Activated naive CD4-positive, alpha-beta T cell treated with anti-CD3 and anti-CD28 coated beads, Interleukin-2, amount 50 U/mL, for 72 hours (primary cell): ENCODE data around the gene HLTF. TPM values are rescaled to one million over a fixed set of nuclear protein-coding genes. Genes with fewer than 3 reads are reported as not detected.

Source experiments
- ATAC-seq, 2 donors: fragments of 150-1000 bp; cut with Tn5 transposase; 2 replicates each; pipeline ENCODE4 v1.10.0; 2021; ENCODE audit warnings: mild to moderate bottlenecking in 2 of 2, moderate library complexity in 2 of 2
- DNase-seq, 2 donors: peaks; one replicate each; pipeline ENCODE4 v3.0.0; 2021 to 2022; ENCODE audit warnings: low spot score in 2 of 2
- H3K27ac Mint-ChIP-seq, 2 donors: one replicate each; pipeline ENCODE4 v1.8.0; 2022; ENCODE audit warnings: mild to moderate bottlenecking in 2 of 2, mixed read lengths in 2 of 2
- H3K36me3 Mint-ChIP-seq, 2 donors: one replicate each; pipeline ENCODE4 v1.8.0; 2022; ENCODE audit warnings: mixed read lengths in 2 of 2
- H3K9me3 Mint-ChIP-seq, 2 donors: one replicate each; pipeline ENCODE4 v1.8.0; 2022; ENCODE audit warnings: mixed read lengths in 2 of 2
- total RNA-seq, 2 donors: library from RNA; stranded (reverse); gene quantifications; one replicate each; pipeline ENCODE4 v1.2.3, GENCODE V29; 2022

Gene HLTF
- total RNA-seq, 2 donors from 2014 or later = 24.9 to 35.8 TPM

DNA sequence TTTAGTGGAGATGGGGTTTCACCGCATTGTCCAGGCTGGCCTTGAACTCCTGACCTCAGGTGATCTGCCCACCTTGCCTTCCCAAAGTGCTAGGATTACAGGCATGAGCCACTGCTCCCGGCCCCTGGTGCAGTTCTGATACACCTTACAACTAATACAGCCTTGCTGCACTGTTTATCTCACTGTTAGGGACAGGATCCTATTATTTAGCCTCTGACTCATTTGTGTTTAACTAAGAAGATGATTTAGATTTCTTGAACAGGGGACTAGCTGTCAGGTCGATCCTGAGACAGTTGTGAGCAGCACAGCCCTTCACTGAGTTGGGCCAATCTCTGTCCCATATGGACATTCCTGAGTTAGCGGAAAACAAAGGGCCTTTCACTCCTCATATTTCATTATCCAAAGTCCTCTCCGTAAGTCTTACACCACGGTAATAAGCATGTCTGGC, 75.8 kb downstream of the HLTF start:
- no peak overlapping the region for H3K27ac Mint-ChIP-seq
- ATAC-seq = no peak
- peaks cover 34 to 35% of the 10 kb centered on the region in 2 donors for H3K36me3 Mint-ChIP-seq
- no peaks in the 10 kb centered on the region for H3K9me3 Mint-ChIP-seq
- DNase-seq = no peak

- no peaks in the 10 kb centered on the region for H3K9me3 Mint-ChIP-seq
- H3K27ac Mint-ChIP-seq = no peak overlapping the region
- peak; percentile 87 to 98 for ATAC-seq
- DNase-seq = no peak
- peaks cover 27 to 34% of the 10 kb centered on the region in 2 donors for H3K36me3 Mint-ChIP-seq
Observed at GRCh38 chr3:149009732-149010131, 76.6 kb downstream of the HLTF start.

DNA sequence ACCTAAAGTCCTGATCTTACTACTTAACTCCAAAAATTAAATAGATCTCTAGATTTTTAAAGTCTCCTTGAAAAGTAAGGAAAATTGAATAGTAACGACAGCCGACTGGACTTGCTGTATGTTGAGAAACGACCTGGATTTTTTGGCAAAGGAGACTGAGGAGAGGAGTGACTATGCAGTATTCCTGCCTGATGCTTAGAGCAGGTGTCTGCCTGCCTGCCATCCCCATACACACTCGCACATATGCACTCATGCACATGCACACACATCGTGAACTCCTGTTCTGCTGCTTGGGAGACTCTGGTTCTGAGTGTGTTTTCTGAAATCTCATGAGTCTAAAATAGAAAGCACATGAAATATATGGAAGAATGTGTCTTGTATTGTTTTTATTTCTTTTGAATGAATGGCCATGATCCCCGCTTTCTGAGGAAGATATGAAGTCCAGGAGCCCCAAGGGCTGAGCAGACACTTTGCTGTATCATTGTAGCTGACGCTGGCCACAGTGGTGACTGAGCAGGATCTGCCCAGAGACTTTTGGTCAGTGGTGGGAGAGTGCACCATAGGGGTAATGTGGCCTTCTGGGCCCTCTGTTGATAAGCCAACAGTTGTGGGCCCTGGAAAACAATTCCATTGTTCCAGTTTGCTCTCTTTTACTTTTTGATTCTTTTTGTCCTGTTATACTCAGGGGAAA, 78.6 kb downstream of the HLTF start:
- ATAC-seq (no peak), DNase-seq (no peak)
- H3K9me3 Mint-ChIP-seq = no peaks in the 10 kb centered on the region
- H3K36me3 Mint-ChIP-seq = peaks cover 20 to 27% of the 10 kb centered on the region in 2 donors
- H3K27ac Mint-ChIP-seq = peak overlapping the region in 1 of 2 donors; percentile 58

DNA sequence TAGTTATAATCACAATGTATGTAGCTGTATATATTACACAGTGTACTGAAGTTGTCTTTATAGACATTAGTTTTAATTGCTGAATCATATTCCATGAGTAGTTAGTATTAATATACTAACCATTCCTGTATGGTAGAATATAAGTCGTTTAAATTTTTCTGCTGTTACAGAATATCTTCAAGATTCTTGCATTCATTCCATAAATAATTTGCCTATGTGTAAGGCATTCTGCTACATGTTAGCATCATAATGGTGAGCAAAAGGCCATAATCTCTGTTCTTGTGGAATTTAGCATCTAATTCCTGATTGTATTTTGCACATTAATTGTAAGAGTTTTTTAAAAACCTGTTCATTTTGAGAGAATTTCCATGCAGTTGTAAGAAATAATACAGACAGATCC, 80.9 kb downstream of the HLTF start:
- no peak overlapping the region for H3K27ac Mint-ChIP-seq
- H3K9me3 Mint-ChIP-seq = no peaks in the 10 kb centered on the region
- no peak for DNase-seq
- no peak for ATAC-seq
- H3K36me3 Mint-ChIP-seq = peaks cover 10 to 16% of the 10 kb centered on the region in 2 donors

DNA sequence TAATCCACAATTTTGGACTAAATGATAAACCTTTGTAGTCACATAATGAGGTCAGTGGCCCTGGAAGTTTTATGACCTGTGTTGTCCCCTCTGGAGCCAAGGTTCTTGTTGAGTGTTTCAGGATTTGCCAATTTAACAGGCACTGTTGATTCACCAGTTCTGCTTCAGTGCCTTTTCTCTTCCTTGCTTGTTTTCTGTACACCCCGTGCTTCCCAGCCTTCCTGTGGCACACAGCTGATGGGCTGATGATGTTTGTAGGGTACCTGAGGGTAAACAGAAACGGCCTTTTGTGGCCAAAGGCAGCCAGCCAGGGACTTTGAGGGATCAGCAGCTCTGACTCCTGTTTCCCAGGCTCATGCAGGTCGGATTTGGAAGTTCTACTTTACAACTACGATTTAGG, 81.7 kb downstream of the HLTF start:
- ATAC-seq (no peak), DNase-seq (no peak)
- Mint-ChIP-seq H3K36me3 (peaks cover 10 to 12% of the 10 kb centered on the region in 2 donors), H3K9me3 (no peaks in the 10 kb centered on the region), H3K27ac (no peak overlapping the region)

- no peak for DNase-seq
- Mint-ChIP-seq H3K27ac (peak overlapping the region in 1 of 2 donors; percentile 82), H3K9me3 (no peaks in the 10 kb centered on the region), H3K36me3 (peaks cover 7 to 9% of the 10 kb centered on the region in 2 donors)
- peak; percentile 18 to 73 for ATAC-seq
Observed at GRCh38 chr3:149003653-149004305, 82.6 kb downstream of the HLTF start.

DNA sequence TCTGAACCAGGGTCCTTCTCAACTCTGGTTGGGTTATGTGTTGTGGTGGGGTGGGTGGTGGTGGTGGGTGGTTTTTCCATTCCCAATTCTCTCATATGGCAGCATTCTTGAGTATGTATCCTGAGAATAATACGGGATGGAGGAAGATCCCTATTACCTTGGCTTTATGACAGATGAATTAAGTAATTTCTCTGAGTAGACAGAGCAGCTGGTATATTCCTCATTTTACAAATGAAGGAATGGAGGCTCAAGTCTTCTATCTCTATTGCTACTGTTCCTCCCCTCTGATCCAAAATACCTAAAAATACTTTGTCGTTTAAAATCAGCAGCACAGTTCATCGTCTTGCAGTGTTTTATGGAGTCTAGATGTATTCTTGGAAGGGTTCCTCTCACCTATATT, 84.6 kb downstream of the HLTF start:
- peaks cover 0 to 4% of the 10 kb centered on the region in 2 donors for H3K36me3 Mint-ChIP-seq
- no peaks in the 10 kb centered on the region for H3K9me3 Mint-ChIP-seq
- DNase-seq = no peak
- no peak overlapping the region for H3K27ac Mint-ChIP-seq
- ATAC-seq = no peak

DNA sequence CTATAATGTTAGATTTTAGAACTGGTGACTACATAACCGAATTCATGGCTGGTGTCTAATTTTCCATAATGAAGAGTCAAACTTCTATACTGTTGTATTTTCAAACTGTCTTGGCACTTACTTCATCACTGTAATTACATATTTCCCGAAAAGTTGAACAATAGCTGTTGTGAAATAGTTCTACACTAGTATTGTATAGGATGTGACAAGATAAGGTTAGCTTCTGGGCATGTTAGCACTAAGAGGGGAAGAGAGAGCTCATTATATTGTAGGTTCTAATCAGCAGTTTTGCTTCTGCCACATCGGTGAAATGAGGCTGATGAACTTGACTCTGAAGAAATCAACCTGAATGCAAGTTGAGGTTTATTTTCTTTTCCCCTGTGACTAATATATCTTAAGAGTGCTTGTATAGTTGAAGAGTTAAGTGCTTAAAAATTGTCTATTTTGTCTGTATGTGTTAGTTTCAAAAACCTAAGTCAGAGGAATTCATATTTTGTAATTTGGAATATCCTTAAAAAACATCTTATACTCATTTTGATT, 86.1 kb downstream of the HLTF start:
- H3K36me3 Mint-ChIP-seq = peaks cover 0 to 13% of the 10 kb centered on the region in 2 donors
- DNase-seq = no peak
- ATAC-seq = no peak
- no peaks in the 10 kb centered on the region for H3K9me3 Mint-ChIP-seq
- no peak overlapping the region for H3K27ac Mint-ChIP-seq

DNA sequence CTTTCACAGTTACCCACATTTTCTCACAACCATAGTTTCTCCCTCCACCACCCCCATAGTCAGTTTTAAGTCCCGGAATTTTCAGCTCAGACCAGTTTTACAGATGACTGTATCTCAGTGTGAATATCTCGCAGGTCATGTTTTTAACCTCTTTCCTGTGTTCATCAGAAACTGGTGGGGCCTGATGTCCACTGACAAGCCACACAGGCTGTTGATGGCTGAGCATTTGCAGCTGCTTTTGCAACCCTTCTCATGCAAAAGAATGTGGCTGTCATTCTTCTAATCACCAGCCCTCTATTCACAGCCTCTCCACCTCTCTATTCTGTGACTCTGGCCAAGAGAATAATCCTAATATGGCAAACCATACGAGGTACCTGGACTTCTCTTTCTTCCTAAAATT, 86.5 kb downstream of the HLTF start:
- no peak for DNase-seq
- Mint-ChIP-seq H3K36me3 (peaks cover 0 to 13% of the 10 kb centered on the region in 2 donors), H3K27ac (no peak overlapping the region), H3K9me3 (no peaks in the 10 kb centered on the region)
- ATAC-seq = no peak

DNA sequence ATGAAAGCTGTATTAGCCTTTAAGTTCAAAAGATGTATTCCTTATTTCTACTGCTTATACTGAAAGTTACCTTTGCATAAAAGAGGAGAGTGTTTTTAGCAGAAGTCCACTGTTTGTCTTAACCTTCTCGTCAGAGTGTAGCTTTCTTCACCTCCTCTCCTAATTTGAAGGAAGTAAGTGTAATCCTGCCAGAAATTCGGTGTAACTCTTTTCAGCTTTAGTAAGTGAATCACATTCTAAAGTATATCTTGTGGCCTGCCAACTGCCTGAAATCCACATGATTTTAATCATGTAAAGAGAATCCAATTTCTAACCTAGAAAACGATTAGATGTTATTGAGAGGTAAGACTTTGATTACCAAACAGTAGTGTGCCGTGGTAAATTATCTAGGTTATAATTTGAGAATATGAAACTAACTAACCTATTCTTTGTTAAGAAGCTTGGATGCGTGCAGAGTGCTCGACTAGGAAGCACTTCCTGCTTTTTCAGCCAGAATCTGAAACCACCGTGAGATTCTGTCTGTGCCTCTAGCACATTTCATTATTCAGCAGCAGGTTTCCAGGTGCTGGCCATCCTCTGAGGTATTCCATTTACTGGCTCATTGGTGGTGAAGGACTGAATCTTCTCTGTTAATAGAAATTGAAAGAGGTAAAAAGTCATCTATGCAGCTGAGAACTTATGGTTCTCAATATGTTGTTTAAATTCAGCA, 87.5 kb downstream of the HLTF start:
- ATAC-seq (peak; percentile 18 to 53), DNase-seq (no peak)
- Mint-ChIP-seq H3K9me3 (no peaks in the 10 kb centered on the region), H3K27ac (peak overlapping the region in 1 of 2 donors; percentile 48), H3K36me3 (peaks cover 0 to 13% of the 10 kb centered on the region in 2 donors)

DNA sequence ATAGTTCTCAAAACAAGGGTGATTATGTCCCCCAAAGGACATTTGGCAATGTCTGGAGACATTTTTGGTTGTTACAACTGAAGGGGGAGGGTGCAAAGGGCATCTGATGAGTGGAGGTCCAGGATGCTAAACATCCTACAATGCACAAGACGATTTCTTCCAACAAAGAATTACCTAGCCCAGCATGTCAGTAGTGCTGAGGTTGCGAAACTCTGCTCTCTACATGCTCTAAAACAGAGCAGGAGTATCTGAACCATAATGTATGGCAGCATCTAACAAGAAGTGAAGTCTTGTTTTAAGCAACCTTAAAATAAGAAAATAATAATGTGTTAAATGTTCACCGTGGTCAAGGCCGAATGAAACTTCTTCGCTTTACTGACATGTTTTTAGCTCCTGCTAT, 88.0 kb downstream of the HLTF start:
- Mint-ChIP-seq H3K9me3 (no peaks in the 10 kb centered on the region), H3K27ac (peak overlapping the region in 1 of 2 donors; percentile 48), H3K36me3 (peaks cover 0 to 13% of the 10 kb centered on the region in 2 donors)
- no peak for DNase-seq
- ATAC-seq = no peak

- H3K36me3 Mint-ChIP-seq = peaks cover 0 to 13% of the 10 kb centered on the region in 2 donors
- no peak for DNase-seq
- H3K9me3 Mint-ChIP-seq = no peaks in the 10 kb centered on the region
- no peak for ATAC-seq
- no peak overlapping the region for H3K27ac Mint-ChIP-seq
Observed at GRCh38 chr3:148997623-148998022, 88.7 kb downstream of the HLTF start.

DNA sequence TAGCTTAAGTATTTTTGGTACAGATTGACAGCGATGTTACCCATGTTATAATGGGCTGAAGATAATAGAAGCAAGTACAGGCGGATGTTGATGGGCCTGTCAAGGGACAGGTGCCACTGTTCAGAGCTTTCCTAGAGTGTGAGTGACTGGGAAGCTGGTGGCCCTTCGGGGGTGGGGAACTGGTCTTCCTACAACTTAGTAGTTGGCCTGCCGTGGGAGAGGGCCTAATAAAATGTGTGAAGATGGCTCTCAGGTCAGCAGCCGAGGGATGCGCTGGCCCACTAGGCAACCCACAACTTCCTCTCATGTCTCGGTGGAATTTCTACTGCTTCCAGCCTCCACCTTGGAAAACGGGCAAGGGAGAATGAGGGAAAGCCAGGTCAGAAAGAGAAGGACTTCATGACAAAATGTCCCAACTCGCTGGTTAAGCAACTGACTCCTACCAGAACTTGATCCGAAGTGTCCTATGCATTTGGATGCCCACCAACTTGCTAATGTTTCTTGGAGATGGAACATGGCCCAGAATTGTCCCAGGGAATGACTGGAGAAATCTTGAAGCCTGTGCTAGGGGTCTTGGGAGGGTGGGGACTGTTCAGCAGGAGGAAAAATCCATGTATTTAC, 93.6 kb downstream of the HLTF start:
- ATAC-seq = no peak
- DNase-seq = no peak
- H3K36me3 Mint-ChIP-seq = peaks cover 0 to 13% of the 10 kb centered on the region in 2 donors
- peak overlapping the region; percentile 75 to 78 for H3K27ac Mint-ChIP-seq
- H3K9me3 Mint-ChIP-seq = no peaks in the 10 kb centered on the region

DNA sequence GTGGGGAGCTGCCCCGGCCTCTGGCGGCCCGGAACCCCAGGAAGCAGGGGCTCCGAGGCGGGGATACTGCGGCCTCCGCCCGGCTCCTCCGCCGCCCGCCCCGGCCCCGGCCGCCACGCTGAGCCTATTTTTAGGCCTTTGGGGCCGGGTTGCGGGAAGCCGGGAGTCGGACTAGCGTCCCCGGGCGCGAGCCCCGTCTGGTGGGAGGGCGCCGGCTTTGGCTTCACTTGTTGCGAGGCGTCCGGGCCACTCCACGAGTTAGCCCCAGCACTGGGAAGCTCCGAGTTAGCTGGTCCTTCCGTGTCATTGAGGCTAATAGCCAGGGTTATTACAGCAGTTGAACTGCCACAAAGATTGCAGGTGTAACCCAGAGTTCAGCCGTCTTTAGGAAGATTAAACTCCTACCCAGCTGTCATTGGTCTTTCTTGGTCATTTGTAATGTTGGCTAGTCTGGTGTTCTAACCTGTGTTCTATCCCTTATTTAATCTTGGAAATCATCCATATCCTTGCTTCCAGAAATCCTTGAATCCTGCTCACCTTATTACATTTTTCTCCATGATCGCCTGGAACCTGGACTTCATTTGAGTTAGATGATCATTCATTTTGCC, 94.2 kb downstream of the HLTF start:
- Mint-ChIP-seq H3K27ac (peak overlapping the region; percentile 75 to 78), H3K36me3 (peaks cover 0 to 13% of the 10 kb centered on the region in 2 donors), H3K9me3 (no peaks in the 10 kb centered on the region)
- ATAC-seq = peak; percentile 23 to 27
- peak in 1 of 2 donors; percentile 30 for DNase-seq

GRCh38 chr3:148991219-148992026, 94.9 kb downstream of the HLTF start, which contains the start of gene GYG1:
TSS of gene GYG1 (plus strand) at chr3:148991540. CDS start at chr3:148991641, 101 bp downstream.
- Mint-ChIP-seq H3K27ac (peak within 1 kb of the TSS; percentile 78 to 82), H3K36me3 (peaks cover 0 to 7% of the 10 kb centered on the region in 2 donors), H3K9me3 (no peaks in the 10 kb centered on the region)
- peak; percentile 91 for ATAC-seq
- DNase-seq = peak; percentile 67 to 84
